Ovary (tissue), 3 donors: ENCODE measurements around the gene SDR39U1.

Experiments
- EP300 ChIP-seq: sonication (generic); formaldehyde crosslinking; IDR thresholded peaks from one replicate; pipeline ENCODE4 v1.6.1; 2017; ENCODE audit warnings: antibody characterized with exemption
- POLR2A ChIP-seq: fragments of 450-650 bp; IDR thresholded peaks from one replicate; pipeline ENCODE4 v1.6.1; 2017; ENCODE audit warnings: antibody characterized with exemption, mild to moderate bottlenecking, moderate library complexity
- TF ChIP-seq, protein P1 (sequence below), 3 donors: fragments of 450-650 bp in 2 of 3; fragments of 200-600 bp in 1 of 3; IDR thresholded peaks; one replicate each; pipeline versions ENCODE4 v1.5.1 to v1.8.0; 2016 to 2022; ENCODE audit warnings: antibody characterized with exemption in 3 of 3, mild to moderate bottlenecking in 1 of 3
- donor health status: DM: no; HTN: no; CAD: no.

- no peak for TF ChIP-seq POLR2A
- TF ChIP-seq, protein P1, sequence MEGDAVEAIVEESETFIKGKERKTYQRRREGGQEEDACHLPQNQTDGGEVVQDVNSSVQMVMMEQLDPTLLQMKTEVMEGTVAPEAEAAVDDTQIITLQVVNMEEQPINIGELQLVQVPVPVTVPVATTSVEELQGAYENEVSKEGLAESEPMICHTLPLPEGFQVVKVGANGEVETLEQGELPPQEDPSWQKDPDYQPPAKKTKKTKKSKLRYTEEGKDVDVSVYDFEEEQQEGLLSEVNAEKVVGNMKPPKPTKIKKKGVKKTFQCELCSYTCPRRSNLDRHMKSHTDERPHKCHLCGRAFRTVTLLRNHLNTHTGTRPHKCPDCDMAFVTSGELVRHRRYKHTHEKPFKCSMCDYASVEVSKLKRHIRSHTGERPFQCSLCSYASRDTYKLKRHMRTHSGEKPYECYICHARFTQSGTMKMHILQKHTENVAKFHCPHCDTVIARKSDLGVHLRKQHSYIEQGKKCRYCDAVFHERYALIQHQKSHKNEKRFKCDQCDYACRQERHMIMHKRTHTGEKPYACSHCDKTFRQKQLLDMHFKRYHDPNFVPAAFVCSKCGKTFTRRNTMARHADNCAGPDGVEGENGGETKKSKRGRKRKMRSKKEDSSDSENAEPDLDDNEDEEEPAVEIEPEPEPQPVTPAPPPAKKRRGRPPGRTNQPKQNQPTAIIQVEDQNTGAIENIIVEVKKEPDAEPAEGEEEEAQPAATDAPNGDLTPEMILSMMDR (IDR thresholded peaks at IDR 0.05), result no peak
- TF ChIP-seq EP300, result no peak
These were observed 26.2 kb downstream of the SDR39U1 start for GRCh38 chr14:24416254-24416931.
